ENCODE results near the gene FOLR1. TPM values are rescaled to one million over a fixed set of nuclear protein-coding genes. Genes with fewer than 3 reads are reported as not detected.
"Not testable (repeated sequence)": the region's sequence is repeated elsewhere in the genome, so short reads cannot be mapped to it uniquely, and the experiment has no call there.

FOLR1 gene
- polyA plus RNA-seq, 1 of the 3 experiments (the other 2 are of a cell fraction): not detected

DNA sequence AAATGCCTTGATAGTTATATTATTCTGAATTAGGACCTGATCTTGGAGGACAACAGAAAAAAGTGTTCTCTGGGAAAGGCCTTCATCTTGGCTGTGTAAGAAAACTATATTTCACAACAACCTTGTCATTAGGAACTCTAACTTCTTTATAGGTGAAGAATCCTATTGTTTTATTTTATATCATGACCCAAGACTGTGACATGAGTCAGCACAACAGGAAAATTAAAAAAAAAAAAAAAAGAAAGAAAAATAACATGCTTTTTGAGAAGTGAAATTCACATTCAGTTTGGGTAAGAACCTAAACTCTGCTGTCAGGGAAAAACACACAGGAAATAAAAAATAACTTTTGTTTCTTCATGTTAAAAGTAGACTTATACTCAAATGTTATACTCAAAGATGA lies 12.9 kb downstream of the FOLR1 start:
- no peak overlapping the region for H3K4me2 ChIP-seq

DNA sequence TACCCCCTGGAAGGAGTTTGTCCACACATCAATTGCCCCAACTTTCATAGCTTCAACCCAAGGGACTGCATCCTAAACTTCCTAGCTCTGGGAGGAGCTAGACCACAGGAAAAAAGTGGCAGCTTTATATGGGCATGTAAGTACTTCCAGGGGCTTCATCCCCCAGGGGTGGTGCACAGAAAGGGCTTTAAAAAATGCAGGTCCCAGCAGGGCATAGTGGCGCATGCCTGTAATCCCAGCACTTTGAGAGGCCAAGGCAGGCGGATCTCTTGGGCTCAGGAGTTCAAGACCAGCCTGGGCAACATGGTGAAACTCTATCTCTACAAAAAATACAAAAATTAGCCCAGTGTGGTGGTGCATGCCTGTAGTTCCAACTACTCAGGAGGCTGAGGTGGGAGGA lies 14.9 kb downstream of the FOLR1 start:
- H3K9ac ChIP-seq; H3K9me3 ChIP-seq; H3K4me2 ChIP-seq; H3K4me1 ChIP-seq (ENCODE audit: control insufficient read depth in 1 of 2, insufficient read depth in 2 of 2, low read depth in 1 of 2, low read length in 1 of 2); H2AFZ ChIP-seq (ENCODE audit: low read depth); H3K4me3 ChIP-seq (ENCODE audit: low read depth in 2 of 2, low read length in 1 of 2); H3K27ac ChIP-seq (ENCODE audit: low read depth in 2 of 2, low read length in 1 of 2); H3F3A ChIP-seq (replicated peaks; ENCODE audit: insufficient read depth); H3K27me3 ChIP-seq (ENCODE audit: insufficient read depth); H3K79me2 ChIP-seq (ENCODE audit: insufficient read depth); POLR2A ChIA-PET; H3K9me2 ChIP-seq; H4K20me1 ChIP-seq (ENCODE audit: insufficient read depth); DNase-seq; H3K36me3 ChIP-seq (replicated peaks in 1 of 2; ENCODE audit: control insufficient read depth in 1 of 2, insufficient read depth in 2 of 2, low read length in 1 of 2): not testable (repeated sequence)
- CTCF ChIA-PET: interaction anchor here (0.8 to 1.9 kb wide), 4 partner anchors 19 to 227 kb away, joined by 3 to 5 read pairs (median 3); no protein-coding TSS in a partner anchor
- 89% methylated on average over 1 of the region's 2 CpGs for WGBS (ENCODE audit: low lambda C conversion rate)

More for the DNA sequence above, 12.9 kb downstream of the FOLR1 start:
- no peaks in the 10 kb centered on the region for H3K4me1 ChIP-seq (ENCODE audit: control insufficient read depth in 1 of 2, insufficient read depth in 2 of 2, low read depth in 1 of 2, low read length in 1 of 2)
- CTCF ChIA-PET: interaction anchor here (1.3 to 1.5 kb wide), 2 partner anchors 22 to 61 kb away, joined by 3 to 4 read pairs; no protein-coding TSS in a partner anchor
- no peak overlapping the region for H3K9ac ChIP-seq
- H3K27me3 ChIP-seq (ENCODE audit: insufficient read depth): no peaks in the 10 kb centered on the region
- peaks cover 4% of the 10 kb centered on the region for H3F3A ChIP-seq (replicated peaks; ENCODE audit: insufficient read depth)
- no peaks in the 10 kb centered on the region for H3K9me2 ChIP-seq
- no peak for DNase-seq
- H3K4me3 ChIP-seq (ENCODE audit: low read depth in 2 of 2, low read length in 1 of 2): no peak overlapping the region
- no peaks in the 10 kb centered on the region for H3K36me3 ChIP-seq (replicated peaks in 1 of 2; ENCODE audit: control insufficient read depth in 1 of 2, insufficient read depth in 2 of 2, low read length in 1 of 2)
- no peaks in the 10 kb centered on the region for H3K79me2 ChIP-seq (ENCODE audit: insufficient read depth)
- H3K27ac ChIP-seq (ENCODE audit: low read depth in 2 of 2, low read length in 1 of 2): no peak overlapping the region
- H3K9me3 ChIP-seq: peaks cover 7% of the 10 kb centered on the region; the same call in 1 of the 2 replicates
- H2AFZ ChIP-seq (ENCODE audit: low read depth): peak overlapping the region; percentile 48; the same call in 1 of the 2 replicates
- TF ChIP-seq FOXJ3 (CRISPR knock-in tag; IDR thresholded peaks at IDR 0.05) (no peak), NRF1 (IDR thresholded peaks at IDR 0.05; ENCODE audit: low read depth, low read length) (no peak), RXRA (IDR thresholded peaks at IDR 0.05; ENCODE audit: borderline replicate concordance, low read depth) (no peak), JUND (IDR thresholded peaks at IDR 0.05) (no peak), RAD21 (IDR thresholded peaks at IDR 0.05; ENCODE audit: low read length) (no peak), FOXM1 (IDR thresholded peaks at IDR 0.05; ENCODE audit: low read depth) (no peak), SIN3A (IDR thresholded peaks at IDR 0.05; ENCODE audit: borderline replicate concordance, low read depth, low read length) (no peak), POLR2AphosphoS5 (IDR thresholded peaks at IDR 0.05; ENCODE audit: low read depth, low read length) (no peak), TAF1 (IDR thresholded peaks at IDR 0.05; ENCODE audit: borderline replicate concordance, low read depth, low read length) (no peak)
- TF ChIP-seq, protein P1, sequence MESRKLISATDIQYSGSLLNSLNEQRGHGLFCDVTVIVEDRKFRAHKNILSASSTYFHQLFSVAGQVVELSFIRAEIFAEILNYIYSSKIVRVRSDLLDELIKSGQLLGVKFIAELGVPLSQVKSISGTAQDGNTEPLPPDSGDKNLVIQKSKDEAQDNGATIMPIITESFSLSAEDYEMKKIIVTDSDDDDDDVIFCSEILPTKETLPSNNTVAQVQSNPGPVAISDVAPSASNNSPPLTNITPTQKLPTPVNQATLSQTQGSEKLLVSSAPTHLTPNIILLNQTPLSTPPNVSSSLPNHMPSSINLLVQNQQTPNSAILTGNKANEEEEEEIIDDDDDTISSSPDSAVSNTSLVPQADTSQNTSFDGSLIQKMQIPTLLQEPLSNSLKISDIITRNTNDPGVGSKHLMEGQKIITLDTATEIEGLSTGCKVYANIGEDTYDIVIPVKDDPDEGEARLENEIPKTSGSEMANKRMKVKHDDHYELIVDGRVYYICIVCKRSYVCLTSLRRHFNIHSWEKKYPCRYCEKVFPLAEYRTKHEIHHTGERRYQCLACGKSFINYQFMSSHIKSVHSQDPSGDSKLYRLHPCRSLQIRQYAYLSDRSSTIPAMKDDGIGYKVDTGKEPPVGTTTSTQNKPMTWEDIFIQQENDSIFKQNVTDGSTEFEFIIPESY (IDR thresholded peaks at IDR 0.05; ENCODE audit: borderline replicate concordance, low read depth): no peak
- TF ChIP-seq, protein P2, sequence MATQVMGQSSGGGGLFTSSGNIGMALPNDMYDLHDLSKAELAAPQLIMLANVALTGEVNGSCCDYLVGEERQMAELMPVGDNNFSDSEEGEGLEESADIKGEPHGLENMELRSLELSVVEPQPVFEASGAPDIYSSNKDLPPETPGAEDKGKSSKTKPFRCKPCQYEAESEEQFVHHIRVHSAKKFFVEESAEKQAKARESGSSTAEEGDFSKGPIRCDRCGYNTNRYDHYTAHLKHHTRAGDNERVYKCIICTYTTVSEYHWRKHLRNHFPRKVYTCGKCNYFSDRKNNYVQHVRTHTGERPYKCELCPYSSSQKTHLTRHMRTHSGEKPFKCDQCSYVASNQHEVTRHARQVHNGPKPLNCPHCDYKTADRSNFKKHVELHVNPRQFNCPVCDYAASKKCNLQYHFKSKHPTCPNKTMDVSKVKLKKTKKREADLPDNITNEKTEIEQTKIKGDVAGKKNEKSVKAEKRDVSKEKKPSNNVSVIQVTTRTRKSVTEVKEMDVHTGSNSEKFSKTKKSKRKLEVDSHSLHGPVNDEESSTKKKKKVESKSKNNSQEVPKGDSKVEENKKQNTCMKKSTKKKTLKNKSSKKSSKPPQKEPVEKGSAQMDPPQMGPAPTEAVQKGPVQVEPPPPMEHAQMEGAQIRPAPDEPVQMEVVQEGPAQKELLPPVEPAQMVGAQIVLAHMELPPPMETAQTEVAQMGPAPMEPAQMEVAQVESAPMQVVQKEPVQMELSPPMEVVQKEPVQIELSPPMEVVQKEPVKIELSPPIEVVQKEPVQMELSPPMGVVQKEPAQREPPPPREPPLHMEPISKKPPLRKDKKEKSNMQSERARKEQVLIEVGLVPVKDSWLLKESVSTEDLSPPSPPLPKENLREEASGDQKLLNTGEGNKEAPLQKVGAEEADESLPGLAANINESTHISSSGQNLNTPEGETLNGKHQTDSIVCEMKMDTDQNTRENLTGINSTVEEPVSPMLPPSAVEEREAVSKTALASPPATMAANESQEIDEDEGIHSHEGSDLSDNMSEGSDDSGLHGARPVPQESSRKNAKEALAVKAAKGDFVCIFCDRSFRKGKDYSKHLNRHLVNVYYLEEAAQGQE (IDR thresholded peaks at IDR 0.05; ENCODE audit: low read depth, low read length): no peak
- H4K20me1 ChIP-seq (ENCODE audit: insufficient read depth): no peaks in the 10 kb centered on the region
- POLR2A ChIA-PET: no interaction called here
